HG03558 (cell line): ENCODE measurements around the gene VPS13A.
"Not testable (repeated sequence)": the region's sequence is repeated elsewhere in the genome, so short reads cannot be mapped to it uniquely, and the experiment has no call there.

Experiments used
- ATAC-seq: cut with Tn5 transposase; IDR thresholded peaks from one replicate; pipeline ENCODE4 v1.9.1; 2021; ENCODE audit warnings: moderate number of reproducible peaks; ENCODE audit not compliant: unreplicated experiment; ENCODE audit errors: extremely low read depth

The VPS13A gene

GRCh38 chr9:77418226-77418625 lies 240.9 kb downstream of the VPS13A start:
- ATAC-seq: no peak

- ATAC-seq: no peak
These were observed 243.3 kb downstream of the VPS13A start for GRCh38 chr9:77420641-77421040.

GRCh38 chr9:77421506-77422265 lies 244.4 kb downstream of the VPS13A start:
- ATAC-seq: no peak

- no peak for ATAC-seq
These were observed 245.6 kb downstream of the VPS13A start for GRCh38 chr9:77422969-77423368.

- no peak for ATAC-seq
These were observed 246.5 kb downstream of the VPS13A start for GRCh38 chr9:77423841-77424240.

GRCh38 chr9:77424993-77425392 lies 247.7 kb downstream of the VPS13A start:
- no peak for ATAC-seq

GRCh38 chr9:77426712-77427111 lies 249.4 kb downstream of the VPS13A start:
- no peak for ATAC-seq

- ATAC-seq: no peak
These were observed 250.1 kb downstream of the VPS13A start for GRCh38 chr9:77427256-77427927.

GRCh38 chr9:77429928-77430327 lies 252.6 kb downstream of the VPS13A start:
- no peak for ATAC-seq

- ATAC-seq: no peak
These were observed 254.7 kb downstream of the VPS13A start for GRCh38 chr9:77432053-77432452.

- no peak for ATAC-seq
These were observed 256.5 kb downstream of the VPS13A start for GRCh38 chr9:77433675-77434445.

GRCh38 chr9:77435277-77435676 lies 257.9 kb downstream of the VPS13A start:
- ATAC-seq: no peak

- ATAC-seq: no peak
These were observed 258.4 kb downstream of the VPS13A start for GRCh38 chr9:77435688-77436087.

- no peak for ATAC-seq
These were observed 261.3 kb downstream of the VPS13A start for GRCh38 chr9:77438653-77439052.

GRCh38 chr9:77440057-77440456 lies 262.7 kb downstream of the VPS13A start:
- no peak for ATAC-seq

GRCh38 chr9:77441124-77441523 lies 263.8 kb downstream of the VPS13A start:
- not testable (repeated sequence) for ATAC-seq

GRCh38 chr9:77442436-77442835 lies 265.1 kb downstream of the VPS13A start:
- ATAC-seq: no peak

GRCh38 chr9:77447646-77448045 lies 270.3 kb downstream of the VPS13A start:
- ATAC-seq: no peak

GRCh38 chr9:77449240-77450084 lies 272.1 kb downstream of the VPS13A start:
- ATAC-seq: no peak

GRCh38 chr9:77450085-77450475 lies 272.7 kb downstream of the VPS13A start:
- no peak for ATAC-seq
